Measurements from ENCODE around the gene AGPS.

- TF ChIP-seq CTCF (conservative IDR thresholded peaks at IDR 0.05; ENCODE audit: low read depth, low read length) (no peak), EZH2 (IDR thresholded peaks at IDR 0.05; ENCODE audit: borderline replicate concordance, low read depth, low read length, poor library complexity, severe bottlenecking) (no peak)
These were observed 191.6 kb downstream of the AGPS start for GRCh38 chr2:177584030-177584692.
